HG03442 (cell line): Measurements from ENCODE around the gene DMRTC2.

Source experiments
- ATAC-seq: cut with Tn5 transposase; IDR thresholded peaks from one replicate; pipeline ENCODE4 v1.9.1; 2021; ENCODE audit warnings: mild to moderate bottlenecking, moderate library complexity; ENCODE audit not compliant: unreplicated experiment

DMRTC2 gene

GRCh38 chr19:41845001-41845050 lies at the start of gene DMRTC2:
Gene DMRTC2 (plus strand): TSS chr19:41845042. CDS start chr19:41847429, 2,387 bp downstream.
- ATAC-seq, result no peak

- ATAC-seq, result no peak
Measured at GRCh38 chr19:41796362-41796761, 48.5 kb upstream of the DMRTC2 start, which contains the start of gene CEACAM3. Gene CEACAM3 (plus strand): TSS chr19:41796587. CDS start chr19:41796678, 91 bp downstream.

- no peak for ATAC-seq
Measured at GRCh38 chr19:41796901-41797300, 47.9 kb upstream of the DMRTC2 start.

GRCh38 chr19:41799444-41800000 lies 45.3 kb upstream of the DMRTC2 start:
- ATAC-seq, result no peak

- ATAC-seq, result no peak
Measured at GRCh38 chr19:41801031-41801430, 43.8 kb upstream of the DMRTC2 start.

- no peak for ATAC-seq
Measured at GRCh38 chr19:41801792-41802211, 43.0 kb upstream of the DMRTC2 start.

GRCh38 chr19:41802770-41803169 lies 42.1 kb upstream of the DMRTC2 start:
- no peak for ATAC-seq

- ATAC-seq, result no peak
Measured at GRCh38 chr19:41804336-41804735, 40.5 kb upstream of the DMRTC2 start.

GRCh38 chr19:41807176-41807575 lies 37.7 kb upstream of the DMRTC2 start:
- ATAC-seq, result no peak

- no peak for ATAC-seq
Measured at GRCh38 chr19:41808663-41809566, 35.9 kb upstream of the DMRTC2 start.

GRCh38 chr19:41810301-41810700 lies 34.5 kb upstream of the DMRTC2 start:
- ATAC-seq, result no peak

- ATAC-seq, result no peak
Measured at GRCh38 chr19:41811036-41811435, 33.8 kb upstream of the DMRTC2 start.

- no peak for ATAC-seq
Measured at GRCh38 chr19:41811981-41812380, 32.9 kb upstream of the DMRTC2 start.

- no peak for ATAC-seq
Measured at GRCh38 chr19:41813911-41814310, 30.9 kb upstream of the DMRTC2 start.

- ATAC-seq, result no peak
Measured at GRCh38 chr19:41815301-41815700, 29.5 kb upstream of the DMRTC2 start.

GRCh38 chr19:41816761-41817160 lies 28.1 kb upstream of the DMRTC2 start:
- no peak for ATAC-seq

- no peak for ATAC-seq
Measured at GRCh38 chr19:41821003-41821735, 23.7 kb upstream of the DMRTC2 start.

- no peak for ATAC-seq
Measured at GRCh38 chr19:41837981-41838708, 6.7 kb upstream of the DMRTC2 start.

- ATAC-seq, result no peak
Measured at GRCh38 chr19:41839211-41839610, 5.6 kb upstream of the DMRTC2 start.

GRCh38 chr19:41843371-41843770 lies 1.5 kb upstream of the DMRTC2 start:
- ATAC-seq, result no peak

GRCh38 chr19:41844601-41845000 lies 241 bp upstream of the DMRTC2 start, which contains the start of gene LYPD4:
Gene LYPD4 (minus strand): TSS chr19:41844683. CDS start chr19:41839285, 5,398 bp downstream.
- ATAC-seq, result no peak
